CD4-positive, alpha-beta T cell (primary cell): ENCODE data around the gene MAP3K5. TPM values are rescaled to one million over a fixed set of nuclear protein-coding genes. Genes with fewer than 3 reads are reported as not detected.

Experiments
- ATAC-seq: fragments of 200-7000 bp; cut with Tn5 transposase; one replicate; pipeline ENCODE4 v1.10.0; 2022; ENCODE audit warnings: mild to moderate bottlenecking; ENCODE audit not compliant: poor library complexity
- CTCF ChIA-PET: fragments of 350-600 bp; sonication (Branson Sonifier 250); formaldehyde crosslinking; loops from one replicate; lab custom pipeline; 2021; ENCODE audit warnings: antibody characterized with exemption, inconsistent platforms; lab: Charles Lee
- POLR2A ChIA-PET: fragments of 350-600 bp; sonication (Branson Sonifier 250); formaldehyde crosslinking; loops from one replicate; lab custom pipeline; 2021; ENCODE audit warnings: antibody characterized with exemption, inconsistent platforms; lab: Charles Lee
- DNase-seq, 14 experiments: peaks; one replicate each; pipeline ENCODE4 v3.0.0-alpha.2; 2013 to 2020; ENCODE audit warnings: mixed read lengths in 2 of 14
- H3K27ac ChIP-seq, 2 donors: one replicate each; pipeline versions ENCODE4 v1.5.1 to v1.7.0; 2013; ENCODE audit warnings: low read length in 2 of 2, low read depth in 1 of 2, mild to moderate bottlenecking in 1 of 2
- H3K27me3 ChIP-seq, 2 experiments: 1 replicate in 1 of 2; 2 replicates in 1 of 2; pipeline versions ENCODE4 v1.6.1 to v1.7.0; 2013; ENCODE audit warnings: low read length in 2 of 2, control low read depth in 1 of 2, mild to moderate bottlenecking in 1 of 2, moderate library complexity in 1 of 2; ENCODE audit not compliant: insufficient read depth in 2 of 2, control insufficient read depth in 1 of 2
- H3K36me3 ChIP-seq: one replicate; pipeline ENCODE4 v1.6.1; 2013; ENCODE audit warnings: low read length, control low read depth; ENCODE audit not compliant: insufficient read depth
- H3K4me1 ChIP-seq: one replicate; pipeline ENCODE4 v1.6.1; 2013; ENCODE audit warnings: low read length, control low read depth; ENCODE audit not compliant: insufficient read depth
- H3K4me3 ChIP-seq: one replicate; pipeline ENCODE4 v1.5.1; 2013; ENCODE audit warnings: mild to moderate bottlenecking, low read length, moderate library complexity
- H3K9me3 ChIP-seq, 2 experiments: 1 replicate in 1 of 2; 2 replicates in 1 of 2; pipeline versions ENCODE4 v1.6.1 to v1.7.0; 2013; ENCODE audit warnings: low read length in 2 of 2, mild to moderate bottlenecking in 2 of 2, control low read depth in 1 of 2, moderate library complexity in 1 of 2; ENCODE audit not compliant: control insufficient read depth in 1 of 2, insufficient read depth in 1 of 2
- H3K27ac Mint-ChIP-seq: one replicate; pipeline ENCODE4 v1.8.0; 2020; ENCODE audit warnings: mixed read lengths
- H3K27me3 Mint-ChIP-seq: one replicate; pipeline ENCODE4 v1.8.0; 2021; ENCODE audit warnings: mixed read lengths
- H3K36me3 Mint-ChIP-seq: one replicate; pipeline ENCODE4 v1.8.0; 2021; ENCODE audit warnings: low read depth, mixed read lengths
- H3K4me1 Mint-ChIP-seq: one replicate; pipeline ENCODE4 v1.8.0; 2021; ENCODE audit warnings: low read depth, mixed read lengths
- H3K4me3 Mint-ChIP-seq: one replicate; pipeline ENCODE4 v1.8.0; 2020; ENCODE audit warnings: mild to moderate bottlenecking, mixed read lengths
- H3K9me3 Mint-ChIP-seq: one replicate; pipeline ENCODE4 v1.8.0; 2020; ENCODE audit warnings: mixed read lengths
- intact Hi-C, 2 experiments: fragments of 100-400 bp; cut with DNase I in 1 of 2; cut with micrococcal nuclease in 1 of 2; formaldehyde crosslinking; loops; one replicate each; pipeline versions ENCODE4 v1.15.1 to v1.9.0; 2023 to 2025; cut with DNase I, micrococcal nuclease
- total RNA-seq, 174 experiments: library from RNA in 2 of 174; stranded (reverse) in 2 of 174; gene quantifications; one replicate each; pipeline ENCODE4 v1.2.3 and lab custom pipeline; 2021 to 2026
- TF ChIP-seq, protein P1 (sequence below): fragments of 200-600 bp; IDR thresholded peaks from one replicate; pipeline ENCODE4 v1.8.0; 2022; ENCODE audit warnings: antibody characterized with exemption, mild to moderate bottlenecking

MAP3K5 gene
- total RNA-seq, 2 experiments from 2014 or later, result 12.9 to 14.1 TPM

GRCh38 chr6:136736281-136736960 is 55.9 kb downstream of the MAP3K5 start:
- no peaks in the 10 kb centered on the region for H3K27me3 Mint-ChIP-seq
- TF ChIP-seq, protein P1, sequence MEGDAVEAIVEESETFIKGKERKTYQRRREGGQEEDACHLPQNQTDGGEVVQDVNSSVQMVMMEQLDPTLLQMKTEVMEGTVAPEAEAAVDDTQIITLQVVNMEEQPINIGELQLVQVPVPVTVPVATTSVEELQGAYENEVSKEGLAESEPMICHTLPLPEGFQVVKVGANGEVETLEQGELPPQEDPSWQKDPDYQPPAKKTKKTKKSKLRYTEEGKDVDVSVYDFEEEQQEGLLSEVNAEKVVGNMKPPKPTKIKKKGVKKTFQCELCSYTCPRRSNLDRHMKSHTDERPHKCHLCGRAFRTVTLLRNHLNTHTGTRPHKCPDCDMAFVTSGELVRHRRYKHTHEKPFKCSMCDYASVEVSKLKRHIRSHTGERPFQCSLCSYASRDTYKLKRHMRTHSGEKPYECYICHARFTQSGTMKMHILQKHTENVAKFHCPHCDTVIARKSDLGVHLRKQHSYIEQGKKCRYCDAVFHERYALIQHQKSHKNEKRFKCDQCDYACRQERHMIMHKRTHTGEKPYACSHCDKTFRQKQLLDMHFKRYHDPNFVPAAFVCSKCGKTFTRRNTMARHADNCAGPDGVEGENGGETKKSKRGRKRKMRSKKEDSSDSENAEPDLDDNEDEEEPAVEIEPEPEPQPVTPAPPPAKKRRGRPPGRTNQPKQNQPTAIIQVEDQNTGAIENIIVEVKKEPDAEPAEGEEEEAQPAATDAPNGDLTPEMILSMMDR, result no peak
- POLR2A ChIA-PET, result no interaction called here
- no peak overlapping the region for H3K4me3 Mint-ChIP-seq
- no peak overlapping the region for H3K27ac Mint-ChIP-seq
- no peak overlapping the region for H3K27ac ChIP-seq
- no peaks in the 10 kb centered on the region for H3K36me3 ChIP-seq
- ATAC-seq (no peak), DNase-seq (no peak)
- peaks cover 21% of the 10 kb centered on the region for H3K4me1 Mint-ChIP-seq
- H3K4me1 ChIP-seq, result peaks cover 18% of the 10 kb centered on the region
- no peaks in the 10 kb centered on the region for H3K9me3 Mint-ChIP-seq
- H3K9me3 ChIP-seq, result no peaks in the 10 kb centered on the region
- CTCF ChIA-PET, result interaction anchor here (0.7 to 1.3 kb wide), 2 partner anchors 46 to 56 kb away, joined by 3 to 6 read pairs; partner anchors contain the start of gene MAP3K5
- H3K36me3 Mint-ChIP-seq, result no peaks in the 10 kb centered on the region
- intact Hi-C loops, result no loop called here
- H3K27me3 ChIP-seq, result no peaks in the 10 kb centered on the region
- no peak overlapping the region for H3K4me3 ChIP-seq

- no peak for DNase-seq
- Mint-ChIP-seq H3K27ac (no peak overlapping the region), H3K9me3 (no peaks in the 10 kb centered on the region), H3K4me1 (peaks cover 17% of the 10 kb centered on the region), H3K4me3 (no peak overlapping the region), H3K36me3 (no peaks in the 10 kb centered on the region), H3K27me3 (no peaks in the 10 kb centered on the region)
- Histone ChIP-seq H3K4me1 (peaks cover 21% of the 10 kb centered on the region), H3K4me3 (no peak overlapping the region), H3K9me3 (no peaks in the 10 kb centered on the region), H3K27me3 (no peaks in the 10 kb centered on the region), H3K27ac (no peak overlapping the region), H3K36me3 (no peaks in the 10 kb centered on the region)
- ChIA-PET CTCF (interaction anchor here (1.1 kb wide), 1 partner anchor 57 kb away, joined by 4 read pairs; the partner anchor contains the start of gene MAP3K5), POLR2A (no interaction called here)
- ATAC-seq, result no peak
- TF ChIP-seq, protein P1, result no peak
- intact Hi-C loops, result no loop called here
These were observed 57.3 kb downstream of the MAP3K5 start for GRCh38 chr6:136734977-136735376.

GRCh38 chr6:136732889-136733288 is 59.4 kb downstream of the MAP3K5 start:
- H3K4me3 Mint-ChIP-seq, result no peak overlapping the region
- Histone ChIP-seq H3K36me3 (no peaks in the 10 kb centered on the region), H3K27ac (no peak overlapping the region), H3K4me1 (peaks cover 3% of the 10 kb centered on the region), H3K27me3 (no peaks in the 10 kb centered on the region), H3K9me3 (no peaks in the 10 kb centered on the region), H3K4me3 (no peak overlapping the region)
- no peaks in the 10 kb centered on the region for H3K9me3 Mint-ChIP-seq
- intact Hi-C loops, result no loop called here
- ATAC-seq, result no peak
- peaks cover 5% of the 10 kb centered on the region for H3K4me1 Mint-ChIP-seq
- POLR2A ChIA-PET, result no interaction called here
- DNase-seq, result no peak
- no peaks in the 10 kb centered on the region for H3K27me3 Mint-ChIP-seq
- H3K36me3 Mint-ChIP-seq, result no peaks in the 10 kb centered on the region
- CTCF ChIA-PET, result interaction anchor here (1.0 kb wide), 1 partner anchor 59 kb away, joined by 4 read pairs; the partner anchor contains the start of gene MAP3K5
- TF ChIP-seq, protein P1, result no peak
- H3K27ac Mint-ChIP-seq, result no peak overlapping the region
